Neutrophil (primary cell): ENCODE results near the gene ROPN1.

Experiments used
- H3K27ac ChIP-seq: fragments of 200-600 bp; sonication (generic); 2 replicates; pipeline ENCODE4 v1.5.1; 2016; ENCODE audit warnings: mild to moderate bottlenecking, moderate library complexity
- H3K27me3 ChIP-seq: fragments of 200-600 bp; sonication (generic); 2 replicates; pipeline ENCODE4 v1.6.0; 2016; ENCODE audit warnings: mild to moderate bottlenecking
- H3K36me3 ChIP-seq: fragments of 200-600 bp; sonication (generic); 2 replicates; pipeline ENCODE4 v1.5.1; 2017
- H3K4me1 ChIP-seq, 2 experiments: fragments of 200-600 bp in 1 of 2; sonication (generic) in 1 of 2; 1 replicate in 1 of 2; 2 replicates in 1 of 2; pipeline versions ENCODE4 v1.5.1 to v1.6.1; 2013 to 2016; ENCODE audit warnings: low read depth in 1 of 2, low read length in 1 of 2, mild to moderate bottlenecking in 1 of 2, moderate library complexity in 1 of 2; ENCODE audit not compliant: control insufficient read depth in 1 of 2, insufficient read depth in 1 of 2
- H3K4me3 ChIP-seq, 2 experiments: fragments of 200-600 bp in 1 of 2; sonication (generic) in 1 of 2; 1 replicate in 1 of 2; 2 replicates in 1 of 2; pipeline ENCODE4 v1.5.1; 2013 to 2016; ENCODE audit warnings: low read depth in 1 of 2, low read length in 1 of 2, mild to moderate bottlenecking in 1 of 2, moderate library complexity in 1 of 2
- H3K9me3 ChIP-seq: fragments of 200-600 bp; sonication (generic); 2 replicates; pipeline ENCODE4 v1.5.1; 2016
- CTCF ChIP-seq: fragments of 200-600 bp; sonication (generic); IDR thresholded peaks from 2 replicates; pipeline ENCODE4 v1.5.1; 2016; ENCODE audit warnings: antibody characterized with exemption

The ROPN1 gene

GRCh38 chr3:123920868-123921267 lies 71.1 kb downstream of the ROPN1 start:
- H3K4me3 ChIP-seq = no peak overlapping the region
- no peak overlapping the region for H3K27ac ChIP-seq
- H3K9me3 ChIP-seq = peaks cover 2% of the 10 kb centered on the region
- peaks cover 12% of the 10 kb centered on the region for H3K36me3 ChIP-seq
- no peak for TF ChIP-seq CTCF
- H3K4me1 ChIP-seq = no peaks in the 10 kb centered on the region
- H3K27me3 ChIP-seq = no peaks in the 10 kb centered on the region

- Histone ChIP-seq H3K9me3 (peaks cover 2% of the 10 kb centered on the region), H3K36me3 (peaks cover 11% of the 10 kb centered on the region), H3K4me3 (no peak overlapping the region), H3K4me1 (no peaks in the 10 kb centered on the region), H3K27me3 (no peaks in the 10 kb centered on the region), H3K27ac (no peak overlapping the region)
- no peak for TF ChIP-seq CTCF
Measured at GRCh38 chr3:123920383-123920782, 71.5 kb downstream of the ROPN1 start.

GRCh38 chr3:123919353-123919752 lies 72.6 kb downstream of the ROPN1 start:
- H3K9me3 ChIP-seq = peaks cover 2% of the 10 kb centered on the region
- no peaks in the 10 kb centered on the region for H3K4me1 ChIP-seq
- peaks cover 17% of the 10 kb centered on the region for H3K36me3 ChIP-seq
- no peak overlapping the region for H3K4me3 ChIP-seq
- no peak overlapping the region for H3K27ac ChIP-seq
- H3K27me3 ChIP-seq = no peaks in the 10 kb centered on the region
- TF ChIP-seq CTCF = no peak
